ENCODE measurements around the gene ACOX1. TPM values are rescaled to one million over a fixed set of nuclear protein-coding genes. Genes with fewer than 3 reads are reported as not detected.

The ACOX1 gene
- polyA plus RNA-seq, 1 donor (not counting 4 experiments of a cell fraction or from before 2014, with no cell fraction given), result 31.8 TPM

GRCh38 chr17:75979705-75980187 lies 780 bp upstream of the ACOX1 start:
- TF ChIP-seq, protein P1, sequence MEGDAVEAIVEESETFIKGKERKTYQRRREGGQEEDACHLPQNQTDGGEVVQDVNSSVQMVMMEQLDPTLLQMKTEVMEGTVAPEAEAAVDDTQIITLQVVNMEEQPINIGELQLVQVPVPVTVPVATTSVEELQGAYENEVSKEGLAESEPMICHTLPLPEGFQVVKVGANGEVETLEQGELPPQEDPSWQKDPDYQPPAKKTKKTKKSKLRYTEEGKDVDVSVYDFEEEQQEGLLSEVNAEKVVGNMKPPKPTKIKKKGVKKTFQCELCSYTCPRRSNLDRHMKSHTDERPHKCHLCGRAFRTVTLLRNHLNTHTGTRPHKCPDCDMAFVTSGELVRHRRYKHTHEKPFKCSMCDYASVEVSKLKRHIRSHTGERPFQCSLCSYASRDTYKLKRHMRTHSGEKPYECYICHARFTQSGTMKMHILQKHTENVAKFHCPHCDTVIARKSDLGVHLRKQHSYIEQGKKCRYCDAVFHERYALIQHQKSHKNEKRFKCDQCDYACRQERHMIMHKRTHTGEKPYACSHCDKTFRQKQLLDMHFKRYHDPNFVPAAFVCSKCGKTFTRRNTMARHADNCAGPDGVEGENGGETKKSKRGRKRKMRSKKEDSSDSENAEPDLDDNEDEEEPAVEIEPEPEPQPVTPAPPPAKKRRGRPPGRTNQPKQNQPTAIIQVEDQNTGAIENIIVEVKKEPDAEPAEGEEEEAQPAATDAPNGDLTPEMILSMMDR (optimal IDR thresholded peaks at IDR 0.05 in 1 of 3, IDR thresholded peaks at IDR 0.05 in 1 of 3, conservative IDR thresholded peaks at IDR 0.05 in 1 of 3; ENCODE audit: extremely low read depth in 1 of 3, insufficient read depth in 2 of 3, low read length in 3 of 3), result no peak
- no peak for TF ChIP-seq EZH2 (IDR thresholded peaks at IDR 0.05; ENCODE audit: low read length)
- dilution Hi-C loops (cut with MboI; ENCODE audit: extremely low pct_ligation_motif_present, low sequenced_read_pairs), result no loop called here
- peaks cover 3% of the 10 kb centered on the region for H3K79me2 ChIP-seq (ENCODE audit: control insufficient read depth, insufficient read depth, low read length)
- peak overlapping the region; percentile 95 for H3K9ac ChIP-seq (ENCODE audit: control insufficient read depth, extremely low read depth, insufficient read depth, low read length)
- FAIRE-seq (no peak), DNase-seq (ENCODE audit: low read depth, low spot score) (no peak)
- no peaks in the 10 kb centered on the region for H4K20me1 ChIP-seq (ENCODE audit: control insufficient read depth, extremely low read depth, insufficient read depth, low read length)
- H3K4me3 ChIP-seq (ENCODE audit: control insufficient read depth in 2 of 3, extremely low read depth in 1 of 3, insufficient read depth in 2 of 3, low read depth in 1 of 3, low read length in 3 of 3), result peak overlapping the region; percentile 53 to 83 (median 79)
- no peaks in the 10 kb centered on the region for H3K36me3 ChIP-seq (ENCODE audit: control insufficient read depth in 2 of 2, extremely low read depth in 1 of 2, insufficient read depth in 2 of 2, low read length in 2 of 2)
- H2AFZ ChIP-seq (ENCODE audit: control insufficient read depth, low read length), result peak overlapping the region; percentile 89
- H3K4me2 ChIP-seq (ENCODE audit: control insufficient read depth, extremely low read depth, insufficient read depth, low read depth, low read length), result peak overlapping the region; percentile 79
- H3K9me3 ChIP-seq (ENCODE audit: control insufficient read depth, low read depth, low read length), result no peaks in the 10 kb centered on the region
- H3K27me3 ChIP-seq (ENCODE audit: control insufficient read depth, extremely low read depth, insufficient read depth, low read length), result no peaks in the 10 kb centered on the region
- H3K4me1 ChIP-seq (ENCODE audit: control insufficient read depth, extremely low read depth, insufficient read depth, low read length), result peaks cover 35% of the 10 kb centered on the region
- no peaks in the 10 kb centered on the region for H3K9me1 ChIP-seq (ENCODE audit: control insufficient read depth, extremely low read depth, insufficient read depth, low read length)
- H3K27ac ChIP-seq (ENCODE audit: control insufficient read depth, insufficient read depth, low read length), result peak overlapping the region; percentile 96

DNA sequence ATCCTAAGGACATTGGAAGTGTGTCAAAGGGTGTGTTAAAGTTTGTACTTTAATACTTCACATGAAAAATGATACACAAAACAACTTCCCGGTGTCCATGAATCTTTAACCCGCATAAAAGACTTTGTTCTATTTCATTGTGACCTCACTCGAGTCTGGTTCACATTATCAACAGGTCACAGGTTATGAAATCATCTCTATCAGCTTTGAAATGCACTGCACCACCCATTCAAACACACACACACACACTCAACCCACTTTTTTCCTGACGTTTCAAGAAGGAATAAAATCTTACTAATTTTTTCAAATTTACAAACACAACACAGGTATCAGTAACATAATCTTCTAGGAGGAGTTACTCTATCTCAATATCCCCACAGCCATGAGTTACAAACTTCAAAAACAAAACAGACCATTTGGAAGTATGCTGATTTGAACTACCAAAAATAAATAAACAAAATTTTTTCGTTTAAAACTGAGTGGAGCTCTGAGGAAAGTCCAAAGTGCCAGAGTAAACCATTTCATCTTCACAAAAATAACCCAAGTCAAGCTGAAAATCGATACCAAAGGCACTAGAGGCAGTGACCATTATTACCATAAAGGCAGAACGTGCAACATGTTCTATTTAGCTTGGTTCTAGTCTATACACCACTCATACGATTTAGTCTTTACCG lies 2.7 kb downstream of the ACOX1 start:
- Histone ChIP-seq H3K9me3 (ENCODE audit: control insufficient read depth, low read depth, low read length) (no peaks in the 10 kb centered on the region), H3K79me2 (ENCODE audit: control insufficient read depth, insufficient read depth, low read length) (peaks cover 3% of the 10 kb centered on the region), H3K36me3 (ENCODE audit: control insufficient read depth in 2 of 2, extremely low read depth in 1 of 2, insufficient read depth in 2 of 2, low read length in 2 of 2) (peaks cover 0 to 4% of the 10 kb centered on the region in 2 experiments), H3K4me3 (ENCODE audit: control insufficient read depth in 2 of 3, extremely low read depth in 1 of 3, insufficient read depth in 2 of 3, low read depth in 1 of 3, low read length in 3 of 3) (peak overlapping the region in 2 of 3 experiments; percentile 25 to 44), H3K4me2 (ENCODE audit: control insufficient read depth, extremely low read depth, insufficient read depth, low read depth, low read length) (peak overlapping the region; percentile 84), H3K9ac (ENCODE audit: control insufficient read depth, extremely low read depth, insufficient read depth, low read length) (no peak overlapping the region), H2AFZ (ENCODE audit: control insufficient read depth, low read length) (peak overlapping the region; percentile 13), H3K27ac (ENCODE audit: control insufficient read depth, insufficient read depth, low read length) (peak overlapping the region; percentile 10), H3K4me1 (ENCODE audit: control insufficient read depth, extremely low read depth, insufficient read depth, low read length) (peaks cover 13% of the 10 kb centered on the region), H3K27me3 (ENCODE audit: control insufficient read depth, extremely low read depth, insufficient read depth, low read length) (no peaks in the 10 kb centered on the region), H3K9me1 (ENCODE audit: control insufficient read depth, extremely low read depth, insufficient read depth, low read length) (no peaks in the 10 kb centered on the region), H4K20me1 (ENCODE audit: control insufficient read depth, extremely low read depth, insufficient read depth, low read length) (no peaks in the 10 kb centered on the region)
- FAIRE-seq, result no peak
- DNase-seq (ENCODE audit: low read depth, low spot score), result no peak
- dilution Hi-C loops (cut with MboI; ENCODE audit: extremely low pct_ligation_motif_present, low sequenced_read_pairs), result no loop called here
- TF ChIP-seq, protein P1 (optimal IDR thresholded peaks at IDR 0.05 in 1 of 3, IDR thresholded peaks at IDR 0.05 in 1 of 3, conservative IDR thresholded peaks at IDR 0.05 in 1 of 3; ENCODE audit: extremely low read depth in 1 of 3, insufficient read depth in 2 of 3, low read length in 3 of 3), result no peak
- no peak for TF ChIP-seq EZH2 (IDR thresholded peaks at IDR 0.05; ENCODE audit: low read length)
